Immature natural killer cell (primary cell): ENCODE data around the gene SCN1B. TPM values are rescaled to one million over a fixed set of nuclear protein-coding genes. Genes with fewer than 3 reads are reported as not detected.

Source experiments
- DNase-seq, 3 donors: peaks; one replicate each; pipeline ENCODE4 v3.0.0; 2022; ENCODE audit warnings: mixed read lengths in 1 of 3
- H3K27ac Mint-ChIP-seq, 6 donors: one replicate each; pipeline ENCODE4 v1.8.0; 2020; ENCODE audit warnings: mixed read lengths in 6 of 6, mild to moderate bottlenecking in 5 of 6, inconsistent platforms in 4 of 6, moderate library complexity in 3 of 6
- H3K27me3 Mint-ChIP-seq, 3 donors: one replicate each; pipeline ENCODE4 v1.8.0; 2020 to 2021; ENCODE audit warnings: low read depth in 3 of 3, mild to moderate bottlenecking in 3 of 3, mixed read lengths in 3 of 3, moderate library complexity in 3 of 3, inconsistent platforms in 1 of 3
- H3K36me3 Mint-ChIP-seq, 3 donors: one replicate each; pipeline ENCODE4 v1.8.0; 2020; ENCODE audit warnings: mixed read lengths in 3 of 3, inconsistent platforms in 2 of 3, mild to moderate bottlenecking in 2 of 3
- H3K4me1 Mint-ChIP-seq, 2 donors: one replicate each; pipeline ENCODE4 v1.8.0; 2020; ENCODE audit warnings: inconsistent platforms in 2 of 2, mild to moderate bottlenecking in 2 of 2, mixed read lengths in 2 of 2, moderate library complexity in 1 of 2
- H3K4me3 Mint-ChIP-seq, 5 donors: one replicate each; pipeline ENCODE4 v1.8.0; 2020; ENCODE audit warnings: mild to moderate bottlenecking in 5 of 5, mixed read lengths in 5 of 5, inconsistent platforms in 3 of 5, moderate library complexity in 3 of 5
- H3K9me3 Mint-ChIP-seq, 6 donors: one replicate each; pipeline ENCODE4 v1.8.0; 2020; ENCODE audit warnings: mild to moderate bottlenecking in 6 of 6, mixed read lengths in 6 of 6, inconsistent platforms in 4 of 6, moderate library complexity in 3 of 6
- polyA plus RNA-seq, 3 donors: library from polyadenylated mRNA; unstranded; fragments of 300-500 nt; fragmentation: Illumina TruSeq; gene quantifications; one replicate each; pipeline ENCODE4 v1.2.3, GENCODE V29; 2021

The SCN1B gene
- polyA plus RNA-seq, 3 donors from 2014 or later, result 0.27 to 0.83 (median 0.58) TPM

DNA sequence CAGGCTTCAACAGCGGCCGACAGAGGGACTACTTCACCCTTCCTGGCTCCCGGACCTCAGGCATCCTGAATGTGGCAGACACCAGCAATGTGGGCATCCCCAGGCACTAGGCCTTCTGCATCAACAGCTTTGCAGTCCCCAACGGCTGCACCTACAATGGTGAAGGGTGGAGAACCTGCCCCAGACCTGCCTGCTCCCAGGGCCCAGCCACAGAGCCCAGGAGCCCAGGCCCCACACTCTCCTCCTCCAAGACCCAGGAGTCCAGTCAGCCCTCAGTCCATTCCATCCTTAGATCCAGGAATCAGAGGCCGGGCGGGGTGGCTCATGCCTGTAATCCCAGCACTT lies 45.7 kb downstream of the SCN1B start:
- Mint-ChIP-seq H3K4me1 (peaks cover 8 to 18% of the 10 kb centered on the region in 2 donors), H3K27ac (no peak overlapping the region), H3K9me3 (peaks cover 0 to 2% (median 0%) of the 10 kb centered on the region in 6 donors), H3K4me3 (no peak overlapping the region), H3K27me3 (peaks cover 0 to 6% (median 0%) of the 10 kb centered on the region in 3 donors), H3K36me3 (peaks cover 0 to 5% (median 0%) of the 10 kb centered on the region in 3 donors)
- DNase-seq, result no peak

DNA sequence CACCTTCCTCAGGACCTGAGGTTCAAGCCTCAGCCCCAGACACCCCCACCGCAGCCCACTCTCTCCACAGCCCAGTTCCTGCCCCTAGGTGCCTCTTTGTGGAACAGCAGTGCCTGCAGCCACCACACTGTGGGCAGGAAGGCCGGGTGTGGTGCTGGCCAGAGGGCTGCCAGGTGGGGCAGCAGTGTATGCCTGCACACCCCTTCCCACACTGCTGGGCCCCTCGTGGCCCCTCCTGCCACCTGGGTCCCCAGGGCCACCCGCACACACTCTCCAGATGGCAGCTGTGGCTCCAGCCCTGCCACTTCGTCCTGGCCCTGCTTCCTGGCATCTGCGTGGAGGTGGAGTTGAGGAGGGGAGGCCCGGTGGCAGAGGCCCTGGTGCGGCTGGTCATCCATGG lies 46.4 kb downstream of the SCN1B start:
- Mint-ChIP-seq H3K9me3 (peaks cover 0 to 2% (median 0%) of the 10 kb centered on the region in 6 donors), H3K27ac (no peak overlapping the region), H3K4me1 (peaks cover 8 to 18% of the 10 kb centered on the region in 2 donors), H3K27me3 (peaks cover 0 to 6% (median 0%) of the 10 kb centered on the region in 3 donors), H3K4me3 (peak overlapping the region in 1 of 5 donors; percentile 18), H3K36me3 (peaks cover 0 to 5% (median 0%) of the 10 kb centered on the region in 3 donors)
- DNase-seq, result peak; percentile 37 to 46 (median 39)

DNA sequence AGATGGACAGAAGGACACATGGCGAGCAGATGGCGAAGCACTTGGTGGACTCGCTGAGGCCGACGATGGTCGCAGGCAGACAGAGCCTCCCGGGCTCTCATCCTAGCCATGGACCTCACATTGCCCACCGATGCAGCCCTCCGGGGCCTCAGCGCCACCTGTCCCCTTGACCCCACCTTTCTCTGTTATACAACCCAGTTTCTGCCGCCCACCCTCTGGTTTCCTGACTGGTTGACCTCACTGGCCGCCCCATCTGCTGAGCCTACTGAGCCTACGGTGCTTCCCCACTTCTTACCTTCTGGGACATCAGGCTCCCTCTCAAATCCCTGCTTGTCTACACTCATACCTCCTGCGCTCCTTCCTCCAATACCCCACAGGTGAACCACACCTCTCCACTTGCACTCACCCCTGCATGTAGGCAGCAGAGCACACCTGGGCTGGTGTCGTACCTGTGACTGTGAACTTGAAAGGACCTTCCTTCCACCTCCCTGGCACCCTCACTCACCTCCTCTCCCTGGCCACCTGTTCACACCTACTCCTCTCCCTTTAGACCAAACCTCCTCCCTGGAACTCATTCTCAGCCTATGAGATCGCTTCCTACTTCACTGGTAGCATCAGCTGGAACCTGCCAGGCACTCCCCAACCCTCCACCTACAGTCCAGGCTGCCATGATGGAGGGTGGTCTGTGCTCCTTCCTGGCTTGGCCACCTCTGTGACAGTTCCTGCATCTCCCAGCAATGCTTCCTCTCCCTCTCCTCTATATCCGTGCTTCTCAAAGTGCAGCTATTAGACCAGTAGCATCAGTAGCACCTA lies 47.3 kb downstream of the SCN1B start:
- peak overlapping the region in 1 of 5 donors; percentile 34 for H3K4me3 Mint-ChIP-seq
- peak overlapping the region in 1 of 6 donors; percentile 42 for H3K27ac Mint-ChIP-seq

GRCh38 chr19:35079826-35080225 lies 49.6 kb downstream of the SCN1B start:
- no peak overlapping the region for H3K4me3 Mint-ChIP-seq
- H3K4me1 Mint-ChIP-seq, result peaks cover 9 to 18% of the 10 kb centered on the region in 2 donors
- H3K27me3 Mint-ChIP-seq, result peaks cover 0 to 6% (median 0%) of the 10 kb centered on the region in 3 donors
- no peak for DNase-seq
- peaks cover 0 to 5% (median 0%) of the 10 kb centered on the region in 3 donors for H3K36me3 Mint-ChIP-seq
- H3K9me3 Mint-ChIP-seq, result peaks cover 0 to 2% (median 0%) of the 10 kb centered on the region in 6 donors
- no peak overlapping the region for H3K27ac Mint-ChIP-seq

More for the DNA sequence above, 47.3 kb downstream of the SCN1B start:
- H3K36me3 Mint-ChIP-seq, result peaks cover 0 to 5% (median 0%) of the 10 kb centered on the region in 3 donors
- H3K9me3 Mint-ChIP-seq, result peaks cover 0 to 2% (median 0%) of the 10 kb centered on the region in 6 donors
- no peak for DNase-seq
- H3K4me1 Mint-ChIP-seq, result peaks cover 8 to 18% of the 10 kb centered on the region in 2 donors
- H3K27me3 Mint-ChIP-seq, result peaks cover 0 to 6% (median 0%) of the 10 kb centered on the region in 3 donors

GRCh38 chr19:35080613-35081170 lies 50.4 kb downstream of the SCN1B start:
- Mint-ChIP-seq H3K27ac (no peak overlapping the region), H3K27me3 (peaks cover 0 to 3% (median 0%) of the 10 kb centered on the region in 3 donors), H3K36me3 (peaks cover 0 to 5% (median 0%) of the 10 kb centered on the region in 3 donors), H3K4me3 (no peak overlapping the region), H3K9me3 (peaks cover 0 to 2% (median 0%) of the 10 kb centered on the region in 6 donors), H3K4me1 (peaks cover 15 to 23% of the 10 kb centered on the region in 2 donors)
- DNase-seq, result no peak

DNA sequence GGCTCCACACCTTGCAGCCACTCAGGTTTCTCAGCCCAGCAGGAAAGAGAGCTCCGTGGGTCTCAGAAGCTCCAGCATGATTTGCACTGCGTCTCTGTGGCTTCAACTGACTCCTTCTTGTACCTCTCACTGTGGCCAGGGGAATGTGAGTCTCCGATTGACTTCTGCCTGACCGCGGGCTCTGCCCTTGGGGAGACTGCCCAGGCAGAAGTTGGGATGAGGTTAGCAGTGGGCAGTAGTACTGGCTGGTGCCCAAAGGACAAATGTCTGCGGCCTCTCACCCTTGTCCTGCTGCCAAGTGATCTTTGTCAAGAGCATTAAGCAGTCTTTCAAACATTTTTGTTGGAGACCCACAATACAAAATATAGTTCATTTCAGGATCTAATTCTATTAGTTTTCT lies 50.9 kb downstream of the SCN1B start:
- no peak for DNase-seq
- H3K4me3 Mint-ChIP-seq, result no peak overlapping the region
- no peak overlapping the region for H3K27ac Mint-ChIP-seq
- peaks cover 0 to 5% (median 0%) of the 10 kb centered on the region in 3 donors for H3K36me3 Mint-ChIP-seq
- H3K9me3 Mint-ChIP-seq, result peaks cover 0 to 2% (median 0%) of the 10 kb centered on the region in 6 donors
- H3K4me1 Mint-ChIP-seq, result peaks cover 20 to 28% of the 10 kb centered on the region in 2 donors
- peaks cover 0 to 2% (median 0%) of the 10 kb centered on the region in 3 donors for H3K27me3 Mint-ChIP-seq

DNA sequence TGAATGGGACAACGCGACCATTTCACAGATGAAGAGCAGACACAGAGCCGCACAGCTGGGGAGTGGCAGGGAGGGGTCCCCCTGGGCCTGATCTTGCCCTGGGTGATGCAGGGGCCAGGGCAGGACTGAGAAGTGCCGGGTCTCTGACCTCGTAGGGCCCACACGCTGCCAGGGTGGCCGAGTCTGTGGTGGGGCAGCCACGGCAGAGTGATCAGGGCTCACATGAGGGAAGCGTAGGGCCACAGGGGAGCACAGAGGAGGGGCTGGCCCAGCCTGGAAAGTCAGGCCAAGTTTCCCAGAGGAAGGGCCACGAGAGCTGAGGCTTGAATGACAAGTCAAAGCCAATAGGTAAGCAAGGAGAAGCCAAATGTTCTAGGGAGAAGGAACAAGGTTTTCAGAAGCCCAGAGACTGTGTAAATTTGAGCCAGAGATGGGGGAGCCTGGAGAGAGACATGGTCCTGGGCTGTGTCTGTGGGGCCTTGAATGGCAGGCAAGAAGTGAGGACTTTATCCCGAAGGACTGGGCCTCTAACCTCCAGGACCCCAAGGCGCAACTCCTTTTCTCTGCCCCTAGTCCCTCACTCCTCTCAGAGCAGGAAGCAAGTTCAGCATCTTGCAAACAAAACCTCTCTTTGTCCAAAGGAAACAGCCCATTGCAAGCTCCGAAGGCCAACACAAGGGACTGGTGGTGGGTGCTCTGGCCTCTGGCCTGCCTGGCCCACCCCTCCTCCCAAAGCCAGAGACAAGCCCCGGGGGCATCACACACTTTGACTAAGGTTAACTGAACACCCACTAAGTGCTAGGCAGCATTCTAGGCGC lies 53.6 kb downstream of the SCN1B start:
- Mint-ChIP-seq H3K27ac (peak overlapping the region in 2 of 6 donors; percentile 34 to 36), H3K9me3 (no peaks in the 10 kb centered on the region), H3K36me3 (no peaks in the 10 kb centered on the region), H3K4me3 (no peak overlapping the region), H3K4me1 (peaks cover 21 to 28% of the 10 kb centered on the region in 2 donors), H3K27me3 (peaks cover 0 to 4% (median 2%) of the 10 kb centered on the region in 3 donors)
- DNase-seq, result no peak

- Mint-ChIP-seq H3K36me3 (no peaks in the 10 kb centered on the region), H3K27ac (peak overlapping the region in 1 of 6 donors; percentile 34), H3K4me1 (peaks cover 21 to 28% of the 10 kb centered on the region in 2 donors), H3K27me3 (peaks cover 0 to 4% (median 2%) of the 10 kb centered on the region in 3 donors), H3K4me3 (no peak overlapping the region), H3K9me3 (no peaks in the 10 kb centered on the region)
- no peak for DNase-seq
Observed at GRCh38 chr19:35084509-35084762, 54.2 kb downstream of the SCN1B start.

DNA sequence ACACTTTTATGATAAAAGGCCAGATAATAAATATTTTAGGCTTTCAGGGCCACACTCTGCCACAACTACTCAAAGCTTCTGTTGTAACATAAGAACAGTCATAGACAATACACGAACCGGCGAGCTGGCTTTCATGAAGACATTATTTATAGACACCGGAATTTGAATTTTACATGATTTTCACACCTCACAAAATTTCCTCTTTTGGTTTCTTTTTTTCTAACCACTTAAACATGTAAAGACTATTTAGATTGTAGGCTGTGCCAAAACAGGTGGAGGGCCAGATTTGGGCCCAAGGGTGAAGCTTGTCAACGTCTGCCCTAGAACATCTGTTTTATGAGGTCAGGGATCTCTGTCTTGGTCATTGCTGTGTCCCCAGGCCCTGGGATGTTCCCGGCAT lies 55.7 kb downstream of the SCN1B start:
- Mint-ChIP-seq H3K27me3 (peaks cover 0 to 7% (median 3%) of the 10 kb centered on the region in 3 donors), H3K36me3 (no peaks in the 10 kb centered on the region), H3K9me3 (no peaks in the 10 kb centered on the region), H3K4me3 (peak overlapping the region; percentile 56 to 80 (median 65)), H3K4me1 (peaks cover 28 to 29% of the 10 kb centered on the region in 2 donors), H3K27ac (peak overlapping the region; percentile 67 to 92 (median 84))
- DNase-seq, result peak; percentile 24 to 36 (median 34)

GRCh38 chr19:35086455-35086854 lies 56.2 kb downstream of the SCN1B start:
- no peaks in the 10 kb centered on the region for H3K36me3 Mint-ChIP-seq
- no peak for DNase-seq
- H3K27me3 Mint-ChIP-seq, result peaks cover 0 to 7% (median 3%) of the 10 kb centered on the region in 3 donors
- peak overlapping the region in 5 of 6 donors; percentile 67 to 92 (median 85) for H3K27ac Mint-ChIP-seq
- peak overlapping the region in 4 of 5 donors; percentile 56 to 80 (median 62) for H3K4me3 Mint-ChIP-seq
- H3K9me3 Mint-ChIP-seq, result no peaks in the 10 kb centered on the region
- peaks cover 28 to 29% of the 10 kb centered on the region in 2 donors for H3K4me1 Mint-ChIP-seq

GRCh38 chr19:35087393-35087792 lies 57.1 kb downstream of the SCN1B start:
- Mint-ChIP-seq H3K36me3 (no peaks in the 10 kb centered on the region), H3K9me3 (no peaks in the 10 kb centered on the region), H3K27me3 (peaks cover 0 to 7% (median 3%) of the 10 kb centered on the region in 3 donors), H3K4me3 (no peak overlapping the region), H3K4me1 (peaks cover 28 to 29% of the 10 kb centered on the region in 2 donors), H3K27ac (no peak overlapping the region)
- no peak for DNase-seq

DNA sequence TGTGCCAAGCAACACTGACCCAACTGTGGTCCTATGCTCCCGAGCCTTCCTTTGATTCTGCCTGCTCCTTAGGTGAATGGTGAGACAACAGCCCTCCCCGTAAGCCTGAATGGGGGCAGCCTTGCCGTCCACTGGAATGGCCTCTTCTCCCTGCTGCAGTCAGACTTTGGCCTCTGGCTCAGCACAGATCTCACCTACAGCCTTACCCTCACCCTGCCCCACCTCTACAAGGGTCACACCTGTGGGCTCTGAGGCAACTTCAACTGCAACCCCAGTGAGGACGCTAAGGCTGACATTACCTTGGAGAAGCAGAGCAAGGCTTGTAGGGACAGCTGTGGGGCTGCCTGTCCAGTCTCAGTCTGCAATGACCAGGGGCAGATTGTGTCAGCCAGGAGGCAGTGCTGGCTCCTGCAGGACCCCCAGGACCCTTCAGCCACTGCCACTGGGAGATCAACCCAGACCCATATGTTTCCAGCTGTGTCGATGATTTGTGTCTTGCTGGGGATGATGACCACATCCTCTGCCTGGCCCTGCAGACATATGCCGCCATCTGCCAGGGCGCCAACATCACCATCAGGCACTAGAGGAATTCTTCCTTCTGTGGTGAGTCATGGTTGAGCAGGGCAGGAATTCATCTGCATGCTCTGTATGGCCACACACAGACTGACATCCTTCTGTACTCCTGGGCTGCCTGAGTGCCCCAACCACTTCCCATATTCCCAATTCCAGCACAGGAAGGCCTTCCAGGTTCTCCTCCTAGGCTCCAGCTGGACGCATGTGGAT lies 58.1 kb downstream of the SCN1B start:
- Mint-ChIP-seq H3K36me3 (no peaks in the 10 kb centered on the region), H3K4me1 (peaks cover 28 to 29% of the 10 kb centered on the region in 2 donors), H3K27ac (no peak overlapping the region), H3K9me3 (no peaks in the 10 kb centered on the region), H3K4me3 (no peak overlapping the region), H3K27me3 (peaks cover 0 to 7% (median 3%) of the 10 kb centered on the region in 3 donors)
- DNase-seq, result no peak

- Mint-ChIP-seq H3K9me3 (no peaks in the 10 kb centered on the region), H3K27me3 (peaks cover 0 to 7% (median 3%) of the 10 kb centered on the region in 3 donors), H3K4me3 (no peak overlapping the region), H3K4me1 (peaks cover 28 to 29% of the 10 kb centered on the region in 2 donors), H3K36me3 (no peaks in the 10 kb centered on the region), H3K27ac (no peak overlapping the region)
- no peak for DNase-seq
Observed at GRCh38 chr19:35089554-35089953, 59.3 kb downstream of the SCN1B start.
